A549 (cell line): Measurements from ENCODE around the gene PRAME. TPM values are rescaled to one million over a fixed set of nuclear protein-coding genes. Genes with fewer than 3 reads are reported as not detected.

Experiments used
- ATAC-seq, 2 experiments: fragments of 200-7000 bp in 1 of 2; fragments of >200 bp in 1 of 2; cut with Nextera tagmentation in 1 of 2; cut with Tn5 transposase in 1 of 2; 3 replicates each; pipeline versions ENCODE4 v1.8.0 to v1.9.1; 2018 to 2020; ENCODE audit warnings: mild to moderate bottlenecking in 1 of 2, moderate library complexity in 1 of 2
- CTCF ChIA-PET: fragments of 300-600 bp; sonication (Branson Sonifier 250); formaldehyde crosslinking; extraction: SDS; loops from one replicate; lab custom pipeline; 2021; ENCODE audit warnings: antibody characterized with exemption, inconsistent platforms; lab: Yijun Ruan, JAX
- POLR2A ChIA-PET: fragments of 350-600 bp; formaldehyde crosslinking; extraction: SDS; loops from one replicate; lab custom pipeline; 2021; ENCODE audit warnings: antibody characterized with exemption, inconsistent platforms; lab: Yijun Ruan, JAX
- DNase-seq, 2 experiments: peaks; one replicate each; pipeline versions ENCODE4 v3.0.0 to v3.0.0-alpha.2; 2011 to 2016; ENCODE audit warnings: low read depth in 1 of 2, low spot score in 1 of 2
- FAIRE-seq: peaks from 2 replicates; lab custom pipeline; 2011; peaks lifted over from hg19 to GRCh38; lab: Jason Lieb, UNC
- H3K27ac ChIP-seq, 2 experiments: fragments of >200 bp; sonication (Bioruptor Twin); formaldehyde crosslinking; 3 replicates each; pipeline ENCODE4 v1.5.1; 2016 to 2017
- H3K4me1 ChIP-seq: fragments of >200 bp; sonication (Bioruptor Twin); formaldehyde crosslinking; 3 replicates; pipeline ENCODE4 v1.6.1; 2016
- H3K4me2 ChIP-seq: fragments of >200 bp; sonication (Bioruptor Twin); formaldehyde crosslinking; 3 replicates; pipeline ENCODE4 v1.6.1; 2016
- H3K4me3 ChIP-seq: fragments of >200 bp; sonication (Bioruptor Twin); formaldehyde crosslinking; 3 replicates; pipeline ENCODE4 v1.5.1; 2016
- H3K9me3 ChIP-seq: fragments of >200 bp; sonication (Bioruptor Twin); formaldehyde crosslinking; 3 replicates; pipeline ENCODE4 v1.6.1; 2016
- CBX2 ChIP-seq: fragments of 200-600 bp; sonication (generic); IDR thresholded peaks from 2 replicates; pipeline ENCODE4 v1.6.1; 2016; ENCODE audit warnings: low read depth, mild to moderate bottlenecking, borderline replicate concordance
- CBX8 ChIP-seq: fragments of 200-600 bp; sonication (generic); IDR thresholded peaks from 2 replicates; pipeline ENCODE4 v1.6.1; 2016
- CEBPB ChIP-seq, 2 experiments: fragments of >200 bp in 1 of 2; sonication (Bioruptor Twin) in 1 of 2; formaldehyde crosslinking in 1 of 2; IDR thresholded peaks; 2 replicates each; pipeline ENCODE4 v1.6.1; 2012 to 2016
- EHF ChIP-seq: fragments of 250-450 bp; sonication (Bioruptor Pico); IDR thresholded peaks from 2 replicates; pipeline ENCODE4 v1.5.0; 2020; ENCODE audit warnings: mild to moderate bottlenecking
- EHMT2 ChIP-seq: fragments of 200-600 bp; sonication (generic); IDR thresholded peaks from 2 replicates; pipeline ENCODE4 v1.6.1; 2016; ENCODE audit warnings: antibody characterized with exemption, low read depth, mild to moderate bottlenecking, moderate library complexity
- EP300 ChIP-seq, 2 experiments: fragments of >200 bp; sonication (Bioruptor Twin); formaldehyde crosslinking; IDR thresholded peaks; 2 replicates in 1 of 2; 3 replicates in 1 of 2; pipeline ENCODE4 v1.6.1; 2016 to 2017
- HOXA7 ChIP-seq: fragments of 250-450 bp; sonication (Bioruptor Pico); IDR thresholded peaks from 2 replicates; pipeline ENCODE4 v1.5.0; 2020; ENCODE audit warnings: mild to moderate bottlenecking, moderate library complexity
- HOXB5 ChIP-seq: fragments of 250-450 bp; sonication (Bioruptor Pico); IDR thresholded peaks from 2 replicates; pipeline ENCODE4 v1.5.0; 2020; ENCODE audit warnings: mild to moderate bottlenecking, moderate library complexity
- JUN ChIP-seq, 2 experiments: fragments of >200 bp; sonication (Bioruptor Twin); formaldehyde crosslinking; IDR thresholded peaks; 2 replicates in 1 of 2; 3 replicates in 1 of 2; pipeline ENCODE4 v1.6.1; 2016 to 2017
- KDM5A ChIP-seq: fragments of 200-600 bp; sonication (generic); IDR thresholded peaks from 2 replicates; pipeline ENCODE4 v1.6.1; 2016; ENCODE audit warnings: antibody characterized with exemption, mild to moderate bottlenecking
- MAFK ChIP-seq: fragments of 450-650 bp; IDR thresholded peaks from 2 replicates; pipeline ENCODE4 v1.6.1; 2014; ENCODE audit not compliant: partially characterized antibody
- NFE2L2 ChIP-seq: fragments of 150-350 bp; conservative IDR thresholded peaks from 2 replicates; pipeline ENCODE4 v1.6.1; 2014; ENCODE audit warnings: low read length
- POLR2A ChIP-seq: IDR thresholded peaks from 2 replicates; pipeline ENCODE4 v1.6.1; 2012; ENCODE audit warnings: mild to moderate bottlenecking, low read length
- RARB ChIP-seq: fragments of 250-450 bp; sonication (Bioruptor Pico); IDR thresholded peaks from 2 replicates; pipeline ENCODE4 v1.8.0; 2021; ENCODE audit warnings: mild to moderate bottlenecking, moderate library complexity
- RCOR1 ChIP-seq: fragments of 150-350 bp; IDR thresholded peaks from 2 replicates; pipeline ENCODE4 v1.6.1; 2014; ENCODE audit warnings: antibody characterized with exemption, low read length, low read depth
- RFX5 ChIP-seq: fragments of 450-650 bp; IDR thresholded peaks from 2 replicates; pipeline ENCODE4 v1.7.1; 2014; ENCODE audit warnings: antibody characterized with exemption, mild to moderate bottlenecking, moderate library complexity
- RNF2 ChIP-seq: fragments of 200-600 bp; sonication (generic); IDR thresholded peaks from 2 replicates; pipeline ENCODE4 v1.6.1; 2016; ENCODE audit warnings: low read depth, mild to moderate bottlenecking, antibody characterized with exemption, moderate library complexity, borderline replicate concordance
- SREBF2 ChIP-seq: fragments of 450-650 bp; IDR thresholded peaks from 2 replicates; pipeline ENCODE4 v1.6.1; 2014; ENCODE audit warnings: mild to moderate bottlenecking, moderate library complexity
- USF2 ChIP-seq: fragments of 450-650 bp; IDR thresholded peaks from 2 replicates; pipeline ENCODE4 v1.6.1; 2014; ENCODE audit warnings: antibody characterized with exemption
- ZC3H11A ChIP-seq: fragments of 450-650 bp; IDR thresholded peaks from 2 replicates; pipeline ENCODE4 v1.6.1; 2014; ENCODE audit warnings: antibody characterized with exemption, mild to moderate bottlenecking
- ZFP36 ChIP-seq: fragments of 450-650 bp; IDR thresholded peaks from 2 replicates; pipeline ENCODE4 v1.6.1; 2014; ENCODE audit warnings: borderline replicate concordance; ENCODE audit not compliant: partially characterized antibody
- WGBS: methylation state at CpG from one replicate; pipeline ENCODE4 v1.1.6; 2017; ENCODE audit errors: missing lambda C conversion rate; 5-methylcytosine and 5-hydroxymethylcytosine counted together
- polyA plus RNA-seq, 4 experiments: library from polyadenylated mRNA; depleted of rRNA in 3 of 4; stranded (reverse); fragments of >200 nt; fragmentation: RNase III in 1 of 4; extraction: RNeasy Plus Mini Kit Qiagen cat#74134 plus additional on column Dnase treatment in 1 of 4; gene quantifications; 2 replicates in 3 of 4; 3 replicates in 1 of 4; pipeline ENCODE4 v1.2.3, GENCODE V29; 2011 to 2017
- TF ChIP-seq, protein P1 (sequence below): IDR thresholded peaks from 2 replicates; pipeline ENCODE4 v1.6.1; 2012; ENCODE audit warnings: low read depth, borderline replicate concordance
- TF ChIP-seq, protein P2 (sequence below): fragments of >200 bp; sonication (Bioruptor Twin); formaldehyde crosslinking; IDR thresholded peaks from 2 replicates; pipeline ENCODE4 v1.6.1; 2016
- TF ChIP-seq, protein P3 (sequence below): fragments of 200-600 bp; sonication (generic); IDR thresholded peaks from 2 replicates; pipeline ENCODE4 v1.6.1; 2016; ENCODE audit warnings: antibody characterized with exemption, mild to moderate bottlenecking, moderate library complexity
- TF ChIP-seq, protein P4 (sequence below): fragments of 250-450 bp; sonication (Bioruptor Pico); IDR thresholded peaks from 2 replicates; pipeline ENCODE4 v1.5.0; 2020; ENCODE audit warnings: low read depth, mild to moderate bottlenecking, moderate library complexity
- TF ChIP-seq, protein P5 (sequence below): fragments of 250-450 bp; sonication (Bioruptor Pico); IDR thresholded peaks from 2 replicates; pipeline ENCODE4 v1.5.0; 2021; ENCODE audit warnings: mild to moderate bottlenecking, moderate library complexity, borderline replicate concordance

The PRAME gene
- polyA plus RNA-seq, 2 of the 4 experiments (the other 2 are of a cell fraction), result 130 to 173 TPM

DNA sequence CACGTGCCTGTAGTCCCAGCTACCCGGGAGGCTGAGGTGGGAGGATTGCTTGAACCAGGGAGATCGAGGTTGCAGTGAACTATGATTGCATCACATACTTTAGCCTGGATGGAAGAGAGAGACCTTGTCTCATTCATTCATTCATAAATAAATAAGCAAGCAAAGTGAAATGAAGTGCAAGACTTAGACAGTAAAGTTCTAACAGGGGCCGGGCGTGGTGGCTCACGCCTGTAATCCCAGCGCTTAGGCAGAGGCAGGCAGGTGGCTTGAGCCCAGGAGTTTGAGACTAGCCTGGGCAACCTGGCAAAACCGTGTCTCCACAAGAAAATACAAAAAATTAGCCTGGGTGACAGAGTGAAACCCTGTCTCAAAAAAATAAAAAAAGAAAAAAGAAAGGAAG lies 37.4 kb downstream of the PRAME start:
- TF ChIP-seq EHMT2 (no peak), ZC3H11A (no peak), EHF (CRISPR knock-in tag) (no peak), RFX5 (no peak), RCOR1 (no peak), RNF2 (no peak), CBX2 (no peak), SREBF2 (no peak), POLR2A (no peak)
- TF ChIP-seq, protein P1, sequence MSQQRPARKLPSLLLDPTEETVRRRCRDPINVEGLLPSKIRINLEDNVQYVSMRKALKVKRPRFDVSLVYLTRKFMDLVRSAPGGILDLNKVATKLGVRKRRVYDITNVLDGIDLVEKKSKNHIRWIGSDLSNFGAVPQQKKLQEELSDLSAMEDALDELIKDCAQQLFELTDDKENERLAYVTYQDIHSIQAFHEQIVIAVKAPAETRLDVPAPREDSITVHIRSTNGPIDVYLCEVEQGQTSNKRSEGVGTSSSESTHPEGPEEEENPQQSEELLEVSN, result no peak
- WGBS, result 83% methylated on average over 8 of the region's 8 CpGs
- no peak for FAIRE-seq
- POLR2A ChIA-PET, result no interaction called here
- no peak for DNase-seq
- Histone ChIP-seq H3K27ac (no peak overlapping the region), H3K4me2 (no peak overlapping the region), H3K4me1 (peaks cover 9% of the 10 kb centered on the region; the same call in 2 of the 3 replicates), H3K4me3 (no peak overlapping the region), H3K9me3 (no peaks in the 10 kb centered on the region)
- CTCF ChIA-PET, result interaction anchor here (2.9 to 3.2 kb wide), 2 partner anchors 13 to 38 kb away, joined by 15 to 17 read pairs; partner anchors contain the start of genes PRAME and ZNF280B
- no peak for ATAC-seq

DNA sequence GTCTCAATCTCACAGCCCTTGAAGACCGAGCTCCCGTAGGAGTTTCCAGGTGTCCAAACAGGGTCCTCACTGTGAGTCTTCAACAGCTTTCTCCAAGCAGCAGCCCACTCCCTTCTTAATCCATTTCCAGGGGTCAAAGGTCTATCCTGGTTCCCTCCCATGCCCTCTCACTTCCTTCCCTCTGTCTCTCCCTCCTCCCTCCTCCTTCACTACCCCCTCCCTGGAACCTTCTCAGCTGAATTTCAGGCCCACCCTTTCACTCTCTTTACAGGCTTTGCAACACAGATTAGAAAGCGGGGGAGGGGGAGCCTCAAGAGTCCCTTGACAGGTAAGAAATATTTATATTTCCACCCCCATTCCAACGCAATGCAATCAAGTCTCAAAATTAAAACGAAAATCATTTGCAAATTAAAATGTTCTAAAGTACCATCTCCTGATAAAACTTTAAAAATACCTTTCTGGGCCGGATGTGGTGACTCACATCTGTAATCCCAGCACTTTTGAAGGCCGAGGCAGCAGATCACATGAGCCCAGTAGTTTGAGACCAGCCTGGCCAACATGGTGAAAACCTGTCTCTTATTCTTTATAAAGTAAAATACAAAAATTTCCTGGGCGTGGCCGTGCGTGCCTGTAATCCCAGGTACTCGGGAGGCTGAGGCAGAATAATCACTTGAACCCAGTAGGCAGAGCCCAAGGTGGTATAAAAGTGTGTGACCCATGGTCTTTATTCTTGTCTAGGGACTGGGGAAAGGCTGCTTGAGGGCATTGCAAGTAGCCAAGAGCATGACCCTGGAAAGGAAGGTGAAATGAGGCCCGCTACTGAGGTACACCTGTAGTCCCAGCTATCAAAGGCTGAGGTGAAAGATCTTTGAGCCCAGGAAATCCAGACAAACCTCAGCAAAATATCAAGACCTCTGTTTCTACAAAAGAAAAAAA lies 38.1 kb downstream of the PRAME start:
- H3K4me3 ChIP-seq, result no peak overlapping the region
- H3K4me1 ChIP-seq, result peaks cover 9% of the 10 kb centered on the region; the same call in 2 of the 3 replicates
- peak overlapping the region; percentile 77; the same call in 1 of the 3 replicates for H3K4me2 ChIP-seq
- TF ChIP-seq CBX2 (no peak), JUN (IDR thresholded peaks at IDR 0.05) (no peak), CBX8 (no peak), HOXA7 (CRISPR knock-in tag) (no peak), RFX5 (no peak), USF2 (no peak), MAFK (no peak), NFE2L2 (no peak), HOXB5 (no peak), EP300 (IDR thresholded peaks at IDR 0.05) (no peak), KDM5A (no peak), RARB (no peak), CEBPB (IDR thresholded peaks at IDR 0.05) (no peak), ZFP36 (no peak), EHF (CRISPR knock-in tag) (no peak)
- TF ChIP-seq, protein P2, sequence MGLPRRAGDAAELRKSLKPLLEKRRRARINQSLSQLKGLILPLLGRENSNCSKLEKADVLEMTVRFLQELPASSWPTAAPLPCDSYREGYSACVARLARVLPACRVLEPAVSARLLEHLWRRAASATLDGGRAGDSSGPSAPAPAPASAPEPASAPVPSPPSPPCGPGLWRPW, result no peak
- TF ChIP-seq, protein P3, sequence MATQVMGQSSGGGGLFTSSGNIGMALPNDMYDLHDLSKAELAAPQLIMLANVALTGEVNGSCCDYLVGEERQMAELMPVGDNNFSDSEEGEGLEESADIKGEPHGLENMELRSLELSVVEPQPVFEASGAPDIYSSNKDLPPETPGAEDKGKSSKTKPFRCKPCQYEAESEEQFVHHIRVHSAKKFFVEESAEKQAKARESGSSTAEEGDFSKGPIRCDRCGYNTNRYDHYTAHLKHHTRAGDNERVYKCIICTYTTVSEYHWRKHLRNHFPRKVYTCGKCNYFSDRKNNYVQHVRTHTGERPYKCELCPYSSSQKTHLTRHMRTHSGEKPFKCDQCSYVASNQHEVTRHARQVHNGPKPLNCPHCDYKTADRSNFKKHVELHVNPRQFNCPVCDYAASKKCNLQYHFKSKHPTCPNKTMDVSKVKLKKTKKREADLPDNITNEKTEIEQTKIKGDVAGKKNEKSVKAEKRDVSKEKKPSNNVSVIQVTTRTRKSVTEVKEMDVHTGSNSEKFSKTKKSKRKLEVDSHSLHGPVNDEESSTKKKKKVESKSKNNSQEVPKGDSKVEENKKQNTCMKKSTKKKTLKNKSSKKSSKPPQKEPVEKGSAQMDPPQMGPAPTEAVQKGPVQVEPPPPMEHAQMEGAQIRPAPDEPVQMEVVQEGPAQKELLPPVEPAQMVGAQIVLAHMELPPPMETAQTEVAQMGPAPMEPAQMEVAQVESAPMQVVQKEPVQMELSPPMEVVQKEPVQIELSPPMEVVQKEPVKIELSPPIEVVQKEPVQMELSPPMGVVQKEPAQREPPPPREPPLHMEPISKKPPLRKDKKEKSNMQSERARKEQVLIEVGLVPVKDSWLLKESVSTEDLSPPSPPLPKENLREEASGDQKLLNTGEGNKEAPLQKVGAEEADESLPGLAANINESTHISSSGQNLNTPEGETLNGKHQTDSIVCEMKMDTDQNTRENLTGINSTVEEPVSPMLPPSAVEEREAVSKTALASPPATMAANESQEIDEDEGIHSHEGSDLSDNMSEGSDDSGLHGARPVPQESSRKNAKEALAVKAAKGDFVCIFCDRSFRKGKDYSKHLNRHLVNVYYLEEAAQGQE, result no peak
- TF ChIP-seq, protein P4, sequence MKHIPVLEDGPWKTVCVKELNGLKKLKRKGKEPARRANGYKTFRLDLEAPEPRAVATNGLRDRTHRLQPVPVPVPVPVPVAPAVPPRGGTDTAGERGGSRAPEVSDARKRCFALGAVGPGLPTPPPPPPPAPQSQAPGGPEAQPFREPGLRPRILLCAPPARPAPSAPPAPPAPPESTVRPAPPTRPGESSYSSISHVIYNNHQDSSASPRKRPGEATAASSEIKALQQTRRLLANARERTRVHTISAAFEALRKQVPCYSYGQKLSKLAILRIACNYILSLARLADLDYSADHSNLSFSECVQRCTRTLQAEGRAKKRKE, result no peak
- TF ChIP-seq, protein P5, sequence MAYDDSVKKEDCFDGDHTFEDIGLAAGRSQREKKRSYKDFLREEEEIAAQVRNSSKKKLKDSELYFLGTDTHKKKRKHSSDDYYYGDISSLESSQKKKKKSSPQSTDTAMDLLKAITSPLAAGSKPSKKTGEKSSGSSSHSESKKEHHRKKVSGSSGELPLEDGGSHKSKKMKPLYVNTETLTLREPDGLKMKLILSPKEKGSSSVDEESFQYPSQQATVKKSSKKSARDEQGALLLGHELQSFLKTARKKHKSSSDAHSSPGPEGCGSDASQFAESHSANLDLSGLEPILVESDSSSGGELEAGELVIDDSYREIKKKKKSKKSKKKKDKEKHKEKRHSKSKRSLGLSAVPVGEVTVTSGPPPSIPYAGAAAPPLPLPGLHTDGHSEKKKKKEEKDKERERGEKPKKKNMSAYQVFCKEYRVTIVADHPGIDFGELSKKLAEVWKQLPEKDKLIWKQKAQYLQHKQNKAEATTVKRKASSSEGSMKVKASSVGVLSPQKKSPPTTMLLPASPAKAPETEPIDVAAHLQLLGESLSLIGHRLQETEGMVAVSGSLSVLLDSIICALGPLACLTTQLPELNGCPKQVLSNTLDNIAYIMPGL (CRISPR knock-in tag), result no peak
- TF ChIP-seq, all 56 proteins: peak for 0
- POLR2A ChIA-PET, result interaction anchor here (1.0 to 1.9 kb wide), 6 partner anchors 12 to 55 kb away, joined by 3 to 19 read pairs (median 6); partner anchors contain the start of genes PRAME and ZNF280B
- DNase-seq (no peak), ATAC-seq (no peak), FAIRE-seq (no peak)
- CTCF ChIA-PET, result interaction anchor here (0.6 to 3.2 kb wide), 4 partner anchors 12 to 66 kb away, joined by 3 to 17 read pairs (median 10); partner anchors contain the start of genes PRAME and ZNF280B
- peak overlapping the region in 1 of 2 experiments; percentile 83; a peak in 3 of 6 replicates for H3K27ac ChIP-seq
- WGBS, result 80% methylated on average over 10 of the region's 12 CpGs
- H3K9me3 ChIP-seq, result no peaks in the 10 kb centered on the region
